GM18909 (cell line): Measurements from ENCODE around the gene NKX3-2.
"Not testable (repeated sequence)": the region's sequence is repeated elsewhere in the genome, so short reads cannot be mapped to it uniquely, and the experiment has no call there.

Source experiments
- ATAC-seq: cut with Tn5 transposase; IDR thresholded peaks from one replicate; pipeline ENCODE4 v1.9.1; 2021; ENCODE audit warnings: mild to moderate bottlenecking; ENCODE audit not compliant: unreplicated experiment, poor library complexity

The NKX3-2 gene

GRCh38 chr4:13543839-13544605 lies at the start of gene NKX3-2:
Gene NKX3-2, minus strand, starts transcription at chr4:13544508. Its CDS starts 94 bp downstream, at chr4:13544414.
- ATAC-seq: no peak

- no peak for ATAC-seq
These were observed 47.9 kb upstream of the NKX3-2 start for GRCh38 chr4:13592220-13592619.

- no peak for ATAC-seq
These were observed 46.5 kb upstream of the NKX3-2 start for GRCh38 chr4:13590766-13591165.

DNA sequence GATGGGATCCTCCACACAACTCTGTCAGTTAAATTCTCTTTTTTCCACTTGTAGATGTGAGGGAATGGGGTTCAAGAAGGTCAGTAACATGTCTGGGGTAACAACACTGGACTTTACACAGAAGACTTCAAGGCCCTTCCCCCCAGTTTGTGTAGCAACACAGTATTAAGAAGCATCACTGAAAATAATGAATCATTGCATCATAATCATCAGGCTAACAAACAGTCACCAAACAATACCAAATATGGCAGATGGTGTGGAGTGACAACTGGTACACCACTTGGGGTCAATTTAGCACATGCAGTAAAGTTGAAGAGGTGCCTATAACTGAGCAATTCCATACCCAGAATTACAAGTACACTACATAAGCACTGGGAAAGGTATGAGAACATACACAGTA lies 44.6 kb upstream of the NKX3-2 start:
- no peak for ATAC-seq

DNA sequence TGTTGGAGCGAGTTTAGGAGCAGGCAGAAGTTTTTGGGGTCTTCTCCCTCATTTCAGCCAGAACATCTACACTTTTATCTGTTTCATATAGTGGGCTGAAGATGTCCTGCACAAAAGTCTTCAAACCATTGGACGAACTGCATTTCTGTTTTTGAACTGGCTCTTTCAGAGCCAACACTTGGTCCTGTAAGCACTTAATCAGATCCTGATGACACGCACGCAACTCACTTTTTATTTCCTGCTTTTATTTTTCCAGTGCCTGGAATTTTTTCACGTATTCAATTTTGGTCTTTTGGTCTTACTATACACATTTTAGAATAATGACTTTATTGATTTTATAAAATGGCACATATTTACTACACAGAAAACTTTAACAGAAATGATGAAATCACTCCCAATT lies 40.2 kb upstream of the NKX3-2 start:
- ATAC-seq: no peak

- no peak for ATAC-seq
These were observed 35.7 kb upstream of the NKX3-2 start for GRCh38 chr4:13580036-13580435.

GRCh38 chr4:13577660-13578059 lies 33.4 kb upstream of the NKX3-2 start:
- ATAC-seq: no peak

- no peak for ATAC-seq
These were observed 26.6 kb upstream of the NKX3-2 start for GRCh38 chr4:13570916-13571315.

- no peak for ATAC-seq
These were observed 22.8 kb upstream of the NKX3-2 start for GRCh38 chr4:13567125-13567524.

GRCh38 chr4:13562876-13563275 lies 18.6 kb upstream of the NKX3-2 start:
- ATAC-seq: no peak

GRCh38 chr4:13561673-13562072 lies 17.4 kb upstream of the NKX3-2 start:
- ATAC-seq: no peak

DNA sequence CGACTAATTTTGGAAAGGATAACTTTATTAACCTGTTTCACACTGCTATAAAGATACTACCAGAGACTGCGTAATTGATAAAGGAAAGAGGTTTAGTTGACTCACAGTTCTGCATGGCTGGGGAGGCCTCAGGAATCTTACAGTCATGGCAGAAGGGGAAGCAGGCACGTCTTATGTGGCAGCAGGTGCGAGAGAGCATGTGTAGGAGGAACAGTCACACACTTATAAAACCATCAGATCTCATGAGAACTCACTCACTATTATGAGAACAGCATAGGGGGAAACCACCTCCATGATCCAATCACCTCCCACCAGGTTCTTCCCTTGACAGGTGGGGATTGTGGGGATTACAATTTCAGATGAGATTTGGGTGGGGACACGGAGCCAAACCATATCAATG lies 15.8 kb upstream of the NKX3-2 start:
- not testable (repeated sequence) for ATAC-seq

DNA sequence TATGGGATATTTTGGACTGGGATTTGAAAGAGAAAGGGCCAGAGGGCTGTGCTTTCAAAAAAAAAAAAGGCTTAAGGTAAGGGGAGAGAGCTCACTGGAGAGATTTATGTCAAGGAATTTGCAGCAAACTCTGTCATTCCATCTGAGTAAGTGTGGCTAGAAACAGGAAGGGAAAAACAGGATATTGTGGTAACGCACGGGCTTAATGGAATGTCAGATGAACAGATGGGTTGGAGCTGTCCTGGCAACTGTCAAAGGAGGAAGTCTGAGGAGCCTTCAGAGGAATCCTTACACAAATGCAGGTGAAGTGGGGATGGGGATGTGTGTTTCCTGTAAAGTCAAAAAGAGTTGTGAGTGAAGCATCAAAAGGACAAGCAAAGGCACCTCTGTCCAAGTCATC lies 15.1 kb upstream of the NKX3-2 start:
- no peak for ATAC-seq

- no peak for ATAC-seq
These were observed 14.6 kb upstream of the NKX3-2 start for GRCh38 chr4:13558881-13559280.

- ATAC-seq: no peak
These were observed 11.0 kb upstream of the NKX3-2 start for GRCh38 chr4:13555325-13555724.

DNA sequence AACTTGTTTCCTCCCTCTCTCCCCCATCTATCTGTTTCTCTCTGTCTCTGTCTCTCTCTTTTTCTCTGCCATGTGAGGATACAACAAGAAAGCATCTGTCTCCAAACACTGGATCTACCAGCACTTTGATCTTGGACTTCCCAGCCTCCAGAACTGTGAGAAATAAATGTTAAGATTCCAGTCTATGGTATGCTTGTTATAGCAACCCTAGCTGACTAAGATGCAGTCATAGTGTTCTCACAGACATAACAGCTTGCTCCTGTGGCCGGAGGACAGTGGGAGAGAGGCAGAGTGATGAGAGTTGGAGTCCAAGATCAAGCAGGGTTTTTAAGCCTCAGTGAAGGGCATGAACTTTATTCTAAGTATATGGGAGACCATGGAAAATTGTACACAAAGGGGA lies 8.8 kb upstream of the NKX3-2 start:
- ATAC-seq: no peak

DNA sequence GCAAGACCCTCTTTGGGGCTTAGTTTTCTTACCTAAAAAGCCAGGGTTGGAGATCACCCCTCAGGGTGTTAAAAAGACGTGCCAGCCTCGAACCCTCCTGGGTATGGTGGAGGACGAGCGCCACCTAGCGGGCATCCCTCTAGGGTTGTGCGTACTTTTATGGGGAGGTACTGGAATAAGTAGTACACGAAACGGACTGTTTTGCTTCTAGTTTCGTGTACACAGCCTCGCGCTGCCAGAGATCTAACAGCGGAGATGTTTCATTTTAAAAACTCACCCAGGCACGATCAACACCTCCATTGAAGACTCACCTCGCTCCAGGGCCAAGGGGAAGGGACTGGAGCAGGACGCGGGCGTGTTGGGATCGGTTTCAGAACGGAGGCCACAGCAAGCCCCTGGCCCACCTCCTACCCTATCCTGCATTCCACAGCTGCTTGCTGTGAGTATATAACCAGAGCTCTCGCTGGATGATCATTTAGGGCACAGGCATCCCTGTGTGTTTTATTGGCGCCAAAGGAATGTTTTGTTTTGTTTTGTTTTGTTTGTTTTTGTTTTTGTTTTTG lies 4.8 kb upstream of the NKX3-2 start:
- peak; percentile 80 for ATAC-seq

- peak; percentile 2 for ATAC-seq
These were observed 4.0 kb upstream of the NKX3-2 start for GRCh38 chr4:13548059-13548983.

- ATAC-seq: no peak
These were observed 3.3 kb upstream of the NKX3-2 start for GRCh38 chr4:13547485-13548041.

DNA sequence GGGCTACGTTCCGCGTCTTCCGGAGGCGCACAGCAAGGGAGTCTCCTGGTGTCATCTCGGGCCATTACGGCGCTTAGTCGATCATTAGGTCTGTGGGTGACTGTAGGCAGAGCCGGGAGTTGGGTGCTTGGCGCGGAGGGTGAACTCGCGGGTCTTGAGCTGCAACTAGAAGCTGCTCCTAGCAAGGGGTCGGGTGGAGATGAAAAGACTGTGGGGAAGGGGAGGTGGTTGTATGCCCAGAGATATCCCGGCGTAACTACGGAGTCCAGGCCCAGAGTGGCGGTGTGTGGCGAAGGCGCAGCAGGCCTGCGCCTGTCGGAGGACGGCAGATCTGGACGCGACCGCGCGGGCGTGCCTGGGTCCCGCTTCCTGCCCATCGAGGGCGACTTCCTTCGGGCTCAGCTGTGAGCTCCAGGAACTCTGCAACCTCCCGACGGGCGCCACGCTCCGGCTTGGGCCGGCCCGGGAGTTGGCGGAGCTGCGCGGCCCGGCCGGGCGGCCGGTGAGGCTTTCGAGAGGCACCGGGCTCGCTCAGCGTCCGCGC lies 2.7 kb upstream of the NKX3-2 start:
- no peak for ATAC-seq
